GM12891 (cell line): ENCODE results near the gene ANXA2. TPM values are rescaled to one million over a fixed set of nuclear protein-coding genes. Genes with fewer than 3 reads are reported as not detected.

Experiments
- DNase-seq: peaks from one replicate; pipeline ENCODE4 v3.0.0; 2011; ENCODE audit warnings: low spot score; ENCODE audit not compliant: insufficient read length
- FAIRE-seq: peaks from 2 replicates; lab custom pipeline; 2011; peaks lifted over from hg19 to GRCh38; lab: Jason Lieb, UNC
- PAX5 ChIP-seq: IDR thresholded peaks from 2 replicates; pipeline ENCODE4 v1.6.1; 2011; ENCODE audit warnings: low read length, moderate library complexity, mild to moderate bottlenecking; ENCODE audit not compliant: insufficient read depth, severe bottlenecking
- POLR2A ChIP-seq: IDR thresholded peaks from 2 replicates; pipeline ENCODE4 v1.6.1; 2011; ENCODE audit warnings: low read depth, low read length, control low read depth
- POLR2AphosphoS5 ChIP-seq: IDR thresholded peaks from 2 replicates; pipeline ENCODE4 v1.6.1; 2011; ENCODE audit warnings: low read depth, low read length, control low read depth
- POU2F2 ChIP-seq: IDR thresholded peaks from 2 replicates; pipeline ENCODE4 v1.6.1; 2011; ENCODE audit warnings: low read depth, mild to moderate bottlenecking, control low read depth, low read length, moderate library complexity
- SPI1 ChIP-seq: IDR thresholded peaks from 2 replicates; pipeline ENCODE4 v1.6.1; 2011; ENCODE audit warnings: low read depth, low read length, control low read depth
- TAF1 ChIP-seq: IDR thresholded peaks from 2 replicates; pipeline ENCODE4 v1.6.1; 2011; ENCODE audit warnings: low read depth, low read length, control low read depth
- polyA plus RNA-seq: library from polyadenylated mRNA; unstranded; fragments of >200 nt; gene quantifications from one replicate; pipeline ENCODE4 v1.2.1, GENCODE V29; 2012; ENCODE audit warnings: low read depth, missing spikeins, inconsistent platforms; ENCODE audit not compliant: missing spikeins

Gene ANXA2
- 59.1 TPM for polyA plus RNA-seq

DNA sequence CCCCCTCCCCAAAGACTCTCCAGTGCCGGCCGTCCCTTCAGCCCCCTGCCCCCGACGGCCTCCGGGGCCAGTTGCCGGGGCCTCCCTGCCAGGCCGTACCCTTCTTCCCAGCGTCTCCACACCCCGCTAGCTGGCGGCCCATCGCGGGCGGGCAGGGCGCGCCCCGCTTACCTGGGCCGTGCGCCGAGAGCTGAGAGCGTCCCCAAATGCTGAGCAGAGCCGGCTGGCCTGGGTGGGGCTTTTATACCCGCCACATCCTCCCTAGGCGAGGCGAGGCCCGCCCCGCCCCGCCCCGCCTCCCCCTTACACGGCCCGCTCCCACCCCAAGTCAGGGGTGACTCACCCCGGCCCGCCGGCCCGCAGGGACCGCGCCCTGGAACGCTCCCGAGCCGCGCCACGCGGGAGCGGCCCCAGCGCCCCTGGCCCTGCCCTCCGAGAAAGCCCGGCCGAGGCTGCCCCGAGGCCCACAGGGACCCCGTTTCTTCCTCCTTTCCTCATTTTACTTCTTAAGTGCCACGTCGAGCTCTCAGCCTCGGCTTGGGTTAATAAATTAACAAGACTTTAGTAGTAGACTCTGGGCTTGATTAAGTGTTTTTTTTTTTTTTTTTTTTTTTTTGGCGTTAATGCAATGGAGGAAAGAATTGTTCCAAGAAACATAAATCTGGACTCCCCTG, at the start of gene ANXA2:
Gene ANXA2, minus strand, starts transcription at position 215 of the 674 bp plus-strand sequence. CDS start 11,911 bp downstream, outside the sequence.
- DNase-seq (peak; percentile 82), FAIRE-seq (peak; percentile 43)
- TF ChIP-seq PAX5 (no peak), TAF1 (0 out of 2 replicates have a peak, but pooled peaks have one; percentile 41), POLR2A (peak; percentile 70), SPI1 (no peak), POLR2AphosphoS5 (0 out of 2 replicates have a peak, but pooled peaks have one; percentile 49), POU2F2 (no peak)

DNA sequence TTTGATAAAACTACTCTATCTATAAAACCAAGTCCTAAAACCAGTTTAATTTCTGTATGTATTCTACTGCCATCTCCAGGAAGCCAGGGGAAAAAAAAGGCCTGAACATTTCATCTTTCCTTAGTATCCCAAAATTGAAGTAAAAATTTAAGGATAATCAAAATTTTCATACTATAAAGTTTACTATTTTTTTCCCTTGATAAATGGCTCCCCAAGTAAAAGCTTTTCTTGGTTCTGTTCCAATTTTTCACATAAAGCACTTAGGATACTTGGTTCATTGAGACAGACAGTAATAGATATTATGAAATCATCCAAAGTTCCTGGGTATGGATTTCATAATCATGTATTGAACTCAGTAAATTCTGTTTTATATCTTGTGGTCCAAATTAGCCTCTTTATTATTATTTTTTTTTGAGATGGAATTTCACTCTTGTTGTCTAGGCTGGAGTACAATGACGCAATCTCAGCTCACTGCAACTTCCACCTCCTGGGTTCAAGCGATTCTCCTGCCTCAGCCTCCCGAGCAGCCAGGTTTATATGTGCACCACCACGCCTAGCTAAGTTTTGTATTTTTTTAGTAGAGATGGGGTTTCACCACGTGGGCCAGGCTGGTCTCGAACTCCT, 46.6 kb upstream of the ANXA2 start:
- FAIRE-seq (no peak), DNase-seq (no peak)
- TF ChIP-seq PAX5 = no peak
- no peak for TF ChIP-seq SPI1
- no peak for TF ChIP-seq TAF1
- no peak for TF ChIP-seq POU2F2
- TF ChIP-seq POLR2AphosphoS5 = no peak

DNA sequence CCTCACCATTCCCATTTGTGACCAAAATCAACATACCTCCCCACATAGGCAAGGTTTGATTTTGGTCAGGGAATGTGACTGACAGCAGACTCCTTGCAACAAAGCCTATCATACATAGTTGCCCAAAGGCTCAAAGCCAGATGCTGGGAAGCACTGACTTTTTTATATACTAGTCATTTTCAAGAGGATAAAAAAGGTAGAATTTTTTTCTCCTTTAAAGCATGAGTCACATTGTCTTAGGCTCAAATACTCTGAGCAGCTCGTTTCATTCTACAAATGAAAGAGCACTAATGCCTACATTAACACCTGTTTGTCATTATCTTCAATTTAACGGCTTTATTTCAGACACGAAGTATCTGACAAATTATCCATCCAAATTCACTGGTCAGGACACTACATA, 45.0 kb upstream of the ANXA2 start:
- TF ChIP-seq PAX5 = no peak
- TF ChIP-seq TAF1 = no peak
- TF ChIP-seq SPI1 = no peak
- no peak for TF ChIP-seq POLR2AphosphoS5
- no peak for TF ChIP-seq POU2F2
- no peak for FAIRE-seq
- DNase-seq = no peak

DNA sequence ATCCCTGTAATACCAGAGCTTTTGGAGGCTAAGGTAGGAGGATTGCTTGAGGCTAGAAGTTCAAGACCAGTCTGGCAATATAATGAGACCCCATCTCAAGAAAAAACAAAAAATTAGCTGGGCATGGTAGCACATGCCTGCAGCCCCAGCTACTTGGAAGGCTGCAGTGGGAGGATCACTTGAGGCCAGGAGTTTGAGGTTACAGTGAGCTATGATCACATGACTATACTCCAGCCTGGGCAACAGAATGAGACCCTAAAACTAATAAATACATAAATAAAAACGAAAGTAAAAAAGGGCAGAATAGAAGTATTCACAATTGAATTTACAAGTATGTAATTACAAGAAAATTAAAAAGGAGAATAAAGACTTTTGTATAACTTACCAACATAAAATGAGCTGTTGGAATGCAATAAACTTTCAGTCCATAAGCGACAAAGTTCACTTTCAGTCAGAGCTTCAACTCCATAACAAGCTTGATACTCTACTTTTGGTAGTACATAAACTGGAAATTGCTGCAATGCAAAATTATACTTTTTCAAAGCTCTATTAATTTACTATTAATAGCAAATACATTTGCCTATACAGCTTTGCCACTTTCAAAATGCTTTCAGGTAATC, 44.4 kb upstream of the ANXA2 start:
- DNase-seq (no peak), FAIRE-seq (no peak)
- TF ChIP-seq PAX5 = no peak
- no peak for TF ChIP-seq POU2F2
- no peak for TF ChIP-seq TAF1
- no peak for TF ChIP-seq SPI1
- TF ChIP-seq POLR2A = no peak
- no peak for TF ChIP-seq POLR2AphosphoS5

DNA sequence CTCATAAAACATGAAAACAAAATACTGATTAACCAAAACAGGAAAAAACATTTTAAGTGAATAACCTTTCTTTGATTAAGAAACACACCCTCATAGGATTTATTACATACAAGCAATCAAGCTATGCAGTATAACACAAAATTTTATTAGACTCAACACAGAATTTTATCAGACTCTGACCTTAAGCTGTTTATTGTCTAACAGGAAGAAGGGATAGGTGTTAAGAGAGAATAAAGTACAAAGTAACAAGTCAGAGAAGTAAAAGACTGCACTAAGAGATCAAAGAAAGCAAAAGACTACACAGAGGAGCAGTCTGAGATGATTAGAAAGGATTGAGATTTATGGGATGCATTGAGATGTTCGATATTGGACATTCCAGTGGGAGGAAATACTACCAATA, 43.5 kb upstream of the ANXA2 start:
- peak; percentile 9 for FAIRE-seq
- no peak for DNase-seq
- no peak for TF ChIP-seq PAX5
- TF ChIP-seq TAF1 = no peak
- no peak for TF ChIP-seq POLR2AphosphoS5
- no peak for TF ChIP-seq SPI1
- no peak for TF ChIP-seq POU2F2
- no peak for TF ChIP-seq POLR2A

DNA sequence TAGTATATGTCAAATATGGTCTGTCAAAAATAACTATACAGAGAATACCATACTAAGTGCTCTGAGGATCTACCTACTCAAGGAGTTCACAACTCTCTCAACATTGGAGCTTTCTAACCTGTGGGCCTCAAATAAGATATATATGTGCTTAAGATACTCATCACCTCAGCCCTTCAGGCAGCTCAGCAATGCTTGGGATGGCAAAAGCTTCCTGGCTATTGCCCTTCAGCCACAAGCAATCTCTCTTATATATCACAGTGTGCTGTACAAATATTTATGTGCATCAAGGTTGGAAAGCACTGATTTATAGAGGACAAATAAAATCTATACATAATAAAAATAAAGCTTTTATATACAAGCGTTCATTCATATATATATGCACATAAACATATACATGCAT, 40.9 kb upstream of the ANXA2 start:
- TF ChIP-seq PAX5 (no peak), TAF1 (no peak)
- DNase-seq (no peak), FAIRE-seq (no peak)

DNA sequence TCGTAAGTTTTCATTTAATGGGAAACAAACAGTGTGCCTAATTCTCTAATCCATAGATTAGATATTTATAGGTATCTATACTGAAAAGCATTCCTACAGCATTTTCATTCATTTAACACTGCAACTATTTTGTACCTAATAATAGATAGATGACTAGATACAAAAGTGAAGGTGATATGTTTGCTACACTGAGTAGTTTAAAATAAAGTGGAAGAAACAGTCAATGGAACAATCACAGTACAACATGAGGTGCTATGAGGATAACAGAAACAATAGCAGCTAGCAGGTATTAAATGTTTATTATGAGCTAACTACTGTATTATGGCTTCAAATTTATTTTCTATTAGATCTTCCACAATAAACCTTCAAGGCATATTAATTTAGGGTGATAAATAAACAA, 31.1 kb upstream of the ANXA2 start:
- TF ChIP-seq POLR2AphosphoS5 = no peak
- no peak for TF ChIP-seq SPI1
- no peak for TF ChIP-seq POLR2A
- no peak for TF ChIP-seq PAX5
- TF ChIP-seq POU2F2 = no peak
- TF ChIP-seq TAF1 = no peak
- no peak for DNase-seq
- FAIRE-seq = no peak

DNA sequence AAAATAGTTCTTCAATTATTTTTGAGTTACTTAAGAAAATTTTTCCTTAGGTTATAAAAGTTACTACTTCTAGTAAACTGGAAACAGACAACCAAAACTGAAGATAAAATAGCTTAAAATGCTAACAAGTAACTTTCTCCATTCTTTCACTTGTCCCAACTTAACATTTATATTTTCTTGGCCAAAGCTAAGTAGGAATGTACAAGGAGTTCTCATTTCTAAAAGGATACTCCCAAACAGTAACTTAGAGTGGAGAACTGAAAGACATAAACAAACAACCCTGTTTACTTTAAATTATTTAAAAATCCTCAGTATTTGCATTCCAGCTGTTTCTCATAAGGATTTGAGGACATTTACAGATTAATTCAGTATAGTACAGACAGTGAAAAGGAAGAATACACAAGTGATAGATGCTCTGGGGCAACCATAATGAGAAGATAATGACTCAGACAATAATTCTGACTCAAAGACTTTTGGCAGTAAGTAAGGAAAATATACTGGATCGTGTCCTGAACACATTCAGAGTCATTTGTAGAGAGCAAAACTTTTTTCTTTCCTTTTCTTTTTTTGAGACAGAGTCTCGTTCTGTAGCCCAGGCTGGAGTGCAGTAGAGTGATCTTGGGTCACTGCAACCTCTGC, 29.2 kb upstream of the ANXA2 start:
- no peak for TF ChIP-seq POLR2AphosphoS5
- no peak for TF ChIP-seq POU2F2
- TF ChIP-seq PAX5 = no peak
- TF ChIP-seq TAF1 = no peak
- no peak for TF ChIP-seq SPI1
- TF ChIP-seq POLR2A = no peak
- FAIRE-seq (no peak), DNase-seq (no peak)

DNA sequence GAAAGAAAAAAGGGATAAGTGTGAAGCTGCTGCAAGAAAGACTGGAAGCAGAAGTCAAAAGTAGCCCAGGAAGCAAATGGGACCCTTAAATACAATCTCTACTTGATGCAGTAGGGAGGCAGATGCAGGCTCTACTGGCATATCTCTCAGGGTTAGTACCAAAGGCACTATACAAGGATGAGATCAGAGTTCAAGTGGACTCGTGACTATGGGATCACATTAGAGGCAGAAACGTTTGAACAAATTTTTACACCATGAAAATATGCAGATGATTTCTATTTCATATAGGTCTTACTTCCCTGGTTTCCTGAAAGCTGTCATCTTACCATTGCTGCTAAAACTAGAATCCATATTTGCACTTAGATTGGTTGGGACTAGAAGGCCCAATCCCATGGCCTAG, 27.7 kb upstream of the ANXA2 start:
- TF ChIP-seq PAX5 (no peak), POLR2AphosphoS5 (no peak), POU2F2 (no peak), TAF1 (no peak), SPI1 (no peak), POLR2A (no peak)
- FAIRE-seq (no peak), DNase-seq (no peak)
